ENCODE results near the gene HOXA4.

HOXA4 gene

GRCh38 chr7:27151931-27152815 lies 21.6 kb upstream of the HOXA4 start, which contains the start of gene HOXA3:
Gene HOXA3 (minus strand): TSS chr7:27152583. CDS start chr7:27110640, 41,943 bp downstream.
- Histone ChIP-seq H3K27ac (ENCODE audit: low read depth, low read length) (peak within 1 kb of the TSS; percentile 67), H3K27me3 (ENCODE audit: control insufficient read depth in 1 of 2, insufficient read depth in 2 of 2, low read length in 2 of 2) (peaks cover 91 to 95% of the 10 kb centered on the region in 2 donors), H3K4me3 (ENCODE audit: low read depth in 1 of 2, low read length in 2 of 2) (peak within 1 kb of the TSS; percentile 47 to 60), H3K4me1 (ENCODE audit: control insufficient read depth in 1 of 2, insufficient read depth in 2 of 2, low read length in 2 of 2) (peaks cover 29 to 45% of the 10 kb centered on the region in 2 donors), H3K36me3 (ENCODE audit: control insufficient read depth in 1 of 2, insufficient read depth in 2 of 2, low read length in 2 of 2) (no peaks in the 10 kb centered on the region), H3K9me3 (ENCODE audit: control insufficient read depth in 1 of 2, low read length in 2 of 2) (no peaks in the 10 kb centered on the region), H3K9ac (ENCODE audit: low read depth in 1 of 2, low read length in 2 of 2) (no peak within 1 kb of the TSS)

GRCh38 chr7:27151341-27151930 lies 20.9 kb upstream of the HOXA4 start:
- Histone ChIP-seq H3K27me3 (ENCODE audit: control insufficient read depth in 1 of 2, insufficient read depth in 2 of 2, low read length in 2 of 2) (peaks cover 92 to 95% of the 10 kb centered on the region in 2 donors), H3K4me3 (ENCODE audit: low read depth in 1 of 2, low read length in 2 of 2) (peak overlapping the region; percentile 56 to 60), H3K36me3 (ENCODE audit: control insufficient read depth in 1 of 2, insufficient read depth in 2 of 2, low read length in 2 of 2) (no peaks in the 10 kb centered on the region), H3K9me3 (ENCODE audit: control insufficient read depth in 1 of 2, low read length in 2 of 2) (no peaks in the 10 kb centered on the region), H3K27ac (ENCODE audit: low read depth, low read length) (peak overlapping the region; percentile 67), H3K9ac (ENCODE audit: low read depth in 1 of 2, low read length in 2 of 2) (no peak overlapping the region), H3K4me1 (ENCODE audit: control insufficient read depth in 1 of 2, insufficient read depth in 2 of 2, low read length in 2 of 2) (peaks cover 29 to 45% of the 10 kb centered on the region in 2 donors)

- Histone ChIP-seq H3K4me3 (ENCODE audit: low read depth in 1 of 2, low read length in 2 of 2) (peak overlapping the region; percentile 56 to 60), H3K27ac (ENCODE audit: low read depth, low read length) (peak overlapping the region; percentile 64), H3K9me3 (ENCODE audit: control insufficient read depth in 1 of 2, low read length in 2 of 2) (no peaks in the 10 kb centered on the region), H3K9ac (ENCODE audit: low read depth in 1 of 2, low read length in 2 of 2) (no peak overlapping the region), H3K36me3 (ENCODE audit: control insufficient read depth in 1 of 2, insufficient read depth in 2 of 2, low read length in 2 of 2) (no peaks in the 10 kb centered on the region), H3K4me1 (ENCODE audit: control insufficient read depth in 1 of 2, insufficient read depth in 2 of 2, low read length in 2 of 2) (peaks cover 29 to 40% of the 10 kb centered on the region in 2 donors), H3K27me3 (ENCODE audit: control insufficient read depth in 1 of 2, insufficient read depth in 2 of 2, low read length in 2 of 2) (peaks cover 92 to 94% of the 10 kb centered on the region in 2 donors)
Observed at GRCh38 chr7:27150568-27151340, 20.2 kb upstream of the HOXA4 start.

GRCh38 chr7:27149842-27150567 lies 19.4 kb upstream of the HOXA4 start:
- Histone ChIP-seq H3K9me3 (ENCODE audit: control insufficient read depth in 1 of 2, low read length in 2 of 2) (no peaks in the 10 kb centered on the region), H3K36me3 (ENCODE audit: control insufficient read depth in 1 of 2, insufficient read depth in 2 of 2, low read length in 2 of 2) (no peaks in the 10 kb centered on the region), H3K4me3 (ENCODE audit: low read depth in 1 of 2, low read length in 2 of 2) (peak overlapping the region; percentile 56 to 60), H3K27ac (ENCODE audit: low read depth, low read length) (peak overlapping the region; percentile 64), H3K9ac (ENCODE audit: low read depth in 1 of 2, low read length in 2 of 2) (no peak overlapping the region), H3K27me3 (ENCODE audit: control insufficient read depth in 1 of 2, insufficient read depth in 2 of 2, low read length in 2 of 2) (peaks cover 90 to 93% of the 10 kb centered on the region in 2 donors), H3K4me1 (ENCODE audit: control insufficient read depth in 1 of 2, insufficient read depth in 2 of 2, low read length in 2 of 2) (peaks cover 25 to 37% of the 10 kb centered on the region in 2 donors)

GRCh38 chr7:27148756-27149641 lies 18.4 kb upstream of the HOXA4 start:
- Histone ChIP-seq H3K4me3 (ENCODE audit: low read depth in 1 of 2, low read length in 2 of 2) (peak overlapping the region in 1 of 2 donors; percentile 36), H3K4me1 (ENCODE audit: control insufficient read depth in 1 of 2, insufficient read depth in 2 of 2, low read length in 2 of 2) (peaks cover 29 to 44% of the 10 kb centered on the region in 2 donors), H3K9me3 (ENCODE audit: control insufficient read depth in 1 of 2, low read length in 2 of 2) (no peaks in the 10 kb centered on the region), H3K27ac (ENCODE audit: low read depth, low read length) (no peak overlapping the region), H3K9ac (ENCODE audit: low read depth in 1 of 2, low read length in 2 of 2) (no peak overlapping the region), H3K27me3 (ENCODE audit: control insufficient read depth in 1 of 2, insufficient read depth in 2 of 2, low read length in 2 of 2) (peaks cover 89 to 93% of the 10 kb centered on the region in 2 donors), H3K36me3 (ENCODE audit: control insufficient read depth in 1 of 2, insufficient read depth in 2 of 2, low read length in 2 of 2) (no peaks in the 10 kb centered on the region)

- Histone ChIP-seq H3K4me3 (ENCODE audit: low read depth in 1 of 2, low read length in 2 of 2) (peak overlapping the region in 1 of 2 donors; percentile 36), H3K4me1 (ENCODE audit: control insufficient read depth in 1 of 2, insufficient read depth in 2 of 2, low read length in 2 of 2) (peaks cover 31 to 46% of the 10 kb centered on the region in 2 donors), H3K9ac (ENCODE audit: low read depth in 1 of 2, low read length in 2 of 2) (no peak overlapping the region), H3K27me3 (ENCODE audit: control insufficient read depth in 1 of 2, insufficient read depth in 2 of 2, low read length in 2 of 2) (peaks cover 87 to 91% of the 10 kb centered on the region in 2 donors), H3K27ac (ENCODE audit: low read depth, low read length) (no peak overlapping the region), H3K36me3 (ENCODE audit: control insufficient read depth in 1 of 2, insufficient read depth in 2 of 2, low read length in 2 of 2) (no peaks in the 10 kb centered on the region), H3K9me3 (ENCODE audit: control insufficient read depth in 1 of 2, low read length in 2 of 2) (no peaks in the 10 kb centered on the region)
Observed at GRCh38 chr7:27148031-27148755, 17.6 kb upstream of the HOXA4 start.

GRCh38 chr7:27147199-27148030 lies 16.9 kb upstream of the HOXA4 start, which contains the start of gene HOXA6:
Gene HOXA6 (minus strand): TSS chr7:27147774. CDS start chr7:27147749, 25 bp downstream.
- H3K4me1 ChIP-seq (ENCODE audit: control insufficient read depth in 1 of 2, insufficient read depth in 2 of 2, low read length in 2 of 2) = peaks cover 28 to 44% of the 10 kb centered on the region in 2 donors

More at GRCh38 chr7:27147199-27148030, 16.9 kb upstream of the HOXA4 start, which contains the start of gene HOXA6:
- Histone ChIP-seq H3K4me3 (ENCODE audit: low read depth in 1 of 2, low read length in 2 of 2) (peak within 1 kb of the TSS; percentile 17 to 36), H3K27me3 (ENCODE audit: control insufficient read depth in 1 of 2, insufficient read depth in 2 of 2, low read length in 2 of 2) (peaks cover 87 to 89% of the 10 kb centered on the region in 2 donors), H3K9ac (ENCODE audit: low read depth in 1 of 2, low read length in 2 of 2) (no peak within 1 kb of the TSS), H3K27ac (ENCODE audit: low read depth, low read length) (peak within 1 kb of the TSS; percentile 37), H3K36me3 (ENCODE audit: control insufficient read depth in 1 of 2, insufficient read depth in 2 of 2, low read length in 2 of 2) (no peaks in the 10 kb centered on the region), H3K9me3 (ENCODE audit: control insufficient read depth in 1 of 2, low read length in 2 of 2) (no peaks in the 10 kb centered on the region)
